Tibial artery (tissue), 4 donors: Measurements from ENCODE around the gene ZC3H14.

Source experiments
- DNase-seq, 2 donors: peaks; one replicate each; pipeline ENCODE4 v3.0.0-alpha.2; 2019
- H3K27ac ChIP-seq, 2 donors: fragments of 200-600 bp; sonication (generic) in 1 of 2; 1 replicate in 1 of 2; 2 replicates in 1 of 2; pipeline ENCODE4 v1.5.1; 2018 to 2019; ENCODE audit warnings: mild to moderate bottlenecking in 1 of 2
- H3K27me3 ChIP-seq, 2 donors: fragments of 200-600 bp; sonication (generic) in 1 of 2; one replicate each; pipeline versions ENCODE4 v1.5.1 to v1.6.0; 2016 to 2019
- H3K36me3 ChIP-seq, 3 donors: fragments of 200-600 bp; sonication (generic) in 2 of 3; one replicate each; pipeline ENCODE4 v1.5.1; 2016 to 2019; ENCODE audit warnings: mild to moderate bottlenecking in 2 of 3
- H3K4me1 ChIP-seq, 4 donors: fragments of 200-600 bp; sonication (generic) in 2 of 4; 1 replicate in 3 of 4; 2 replicates in 1 of 4; pipeline ENCODE4 v1.5.1; 2016 to 2019
- H3K4me3 ChIP-seq, 2 donors: fragments of 200-600 bp; sonication (generic) in 1 of 2; 1 replicate in 1 of 2; 2 replicates in 1 of 2; pipeline ENCODE4 v1.5.1; 2018 to 2019; ENCODE audit warnings: mild to moderate bottlenecking in 2 of 2
- H3K9me3 ChIP-seq, 3 donors: fragments of 200-600 bp; sonication (generic) in 1 of 3; one replicate each; pipeline ENCODE4 v1.5.1; 2016 to 2019
- CTCF ChIP-seq, 2 experiments: fragments of 200-600 bp in 1 of 2; fragments of 450-650 bp in 1 of 2; IDR thresholded peaks; one replicate each; pipeline ENCODE4 v1.5.1; 2017 to 2019; ENCODE audit warnings: antibody characterized with exemption in 2 of 2, mild to moderate bottlenecking in 1 of 2, moderate library complexity in 1 of 2
- intact Hi-C: fragments of 100-400 bp; cut with DNase I; formaldehyde crosslinking; loops from one replicate; pipeline ENCODE4 v1.15.0; 2023; ENCODE audit warnings: low total_unique reads

ZC3H14 gene

DNA sequence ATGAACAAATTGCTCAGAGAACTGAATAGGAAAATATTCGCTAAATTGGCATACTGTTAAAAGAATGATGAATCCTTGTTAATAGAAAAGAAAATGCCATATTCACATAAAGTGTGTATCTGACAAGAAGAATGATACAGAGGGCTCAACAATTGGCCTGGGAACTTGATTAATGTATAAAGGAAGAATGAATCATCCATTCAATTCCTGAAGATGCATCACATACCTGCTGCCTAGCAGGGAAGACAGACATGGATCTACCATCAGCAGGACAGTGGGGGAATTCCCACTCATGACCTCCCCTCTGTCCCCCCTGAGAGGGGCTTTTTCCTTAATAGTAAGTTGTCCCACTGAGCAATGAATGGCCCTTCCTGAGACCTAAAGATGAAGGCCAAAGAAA, 21.5 kb upstream of the ZC3H14 start:
- TF ChIP-seq CTCF (IDR thresholded peaks at IDR 0.05): no peak
- no peaks in the 10 kb centered on the region for H3K9me3 ChIP-seq
- H3K36me3 ChIP-seq: peaks cover 8 to 31% (median 17%) of the 10 kb centered on the region in 3 donors
- intact Hi-C loops: no loop called here
- no peak overlapping the region for H3K4me3 ChIP-seq
- no peaks in the 10 kb centered on the region for H3K27me3 ChIP-seq
- H3K27ac ChIP-seq: no peak overlapping the region
- DNase-seq: no peak
- peaks cover 0 to 52% (median 9%) of the 10 kb centered on the region in 4 donors for H3K4me1 ChIP-seq

- intact Hi-C loops: no loop called here
- no peak for TF ChIP-seq CTCF (IDR thresholded peaks at IDR 0.05)
- Histone ChIP-seq H3K9me3 (no peaks in the 10 kb centered on the region), H3K27ac (no peak overlapping the region), H3K36me3 (peaks cover 16 to 47% (median 28%) of the 10 kb centered on the region in 3 donors), H3K4me3 (no peak overlapping the region), H3K27me3 (no peaks in the 10 kb centered on the region), H3K4me1 (peaks cover 0 to 50% (median 13%) of the 10 kb centered on the region in 4 donors)
- no peak for DNase-seq
Observed at GRCh38 chr14:88542857-88543795, 19.7 kb upstream of the ZC3H14 start.

- H3K9me3 ChIP-seq: no peaks in the 10 kb centered on the region
- no peaks in the 10 kb centered on the region for H3K27me3 ChIP-seq
- intact Hi-C loops: no loop called here
- no peak overlapping the region for H3K27ac ChIP-seq
- DNase-seq: no peak
- peaks cover 24 to 65% (median 41%) of the 10 kb centered on the region in 3 donors for H3K36me3 ChIP-seq
- H3K4me1 ChIP-seq: peaks cover 0 to 65% (median 25%) of the 10 kb centered on the region in 4 donors
- H3K4me3 ChIP-seq: no peak overlapping the region
- TF ChIP-seq CTCF (IDR thresholded peaks at IDR 0.05): no peak
Observed at GRCh38 chr14:88545256-88545655, 17.6 kb upstream of the ZC3H14 start.

- intact Hi-C loops: no loop called here
- H3K4me1 ChIP-seq: peaks cover 7 to 70% (median 34%) of the 10 kb centered on the region in 4 donors
- TF ChIP-seq CTCF (IDR thresholded peaks at IDR 0.05): no peak
- no peak overlapping the region for H3K27ac ChIP-seq
- no peaks in the 10 kb centered on the region for H3K9me3 ChIP-seq
- DNase-seq: no peak
- no peak overlapping the region for H3K4me3 ChIP-seq
- H3K36me3 ChIP-seq: peaks cover 24 to 65% (median 41%) of the 10 kb centered on the region in 3 donors
- no peaks in the 10 kb centered on the region for H3K27me3 ChIP-seq
Observed at GRCh38 chr14:88546621-88547385, 16.0 kb upstream of the ZC3H14 start.

GRCh38 chr14:88547386-88547780, 15.5 kb upstream of the ZC3H14 start:
- H3K9me3 ChIP-seq: no peaks in the 10 kb centered on the region

More at GRCh38 chr14:88547386-88547780, 15.5 kb upstream of the ZC3H14 start:
- no peak for TF ChIP-seq CTCF (IDR thresholded peaks at IDR 0.05)
- no peak overlapping the region for H3K4me3 ChIP-seq
- intact Hi-C loops: no loop called here
- H3K27ac ChIP-seq: no peak overlapping the region
- peaks cover 24 to 65% (median 41%) of the 10 kb centered on the region in 3 donors for H3K36me3 ChIP-seq
- H3K27me3 ChIP-seq: no peaks in the 10 kb centered on the region
- no peak for DNase-seq
- peaks cover 7 to 69% (median 34%) of the 10 kb centered on the region in 4 donors for H3K4me1 ChIP-seq
